HuH-7 (cell line): Measurements from ENCODE around the gene CTNNA2.

Source experiments
- DNase-seq: peaks from one replicate; pipeline ENCODE4 v3.0.0; 2011; ENCODE audit warnings: low spot score

Gene CTNNA2

DNA sequence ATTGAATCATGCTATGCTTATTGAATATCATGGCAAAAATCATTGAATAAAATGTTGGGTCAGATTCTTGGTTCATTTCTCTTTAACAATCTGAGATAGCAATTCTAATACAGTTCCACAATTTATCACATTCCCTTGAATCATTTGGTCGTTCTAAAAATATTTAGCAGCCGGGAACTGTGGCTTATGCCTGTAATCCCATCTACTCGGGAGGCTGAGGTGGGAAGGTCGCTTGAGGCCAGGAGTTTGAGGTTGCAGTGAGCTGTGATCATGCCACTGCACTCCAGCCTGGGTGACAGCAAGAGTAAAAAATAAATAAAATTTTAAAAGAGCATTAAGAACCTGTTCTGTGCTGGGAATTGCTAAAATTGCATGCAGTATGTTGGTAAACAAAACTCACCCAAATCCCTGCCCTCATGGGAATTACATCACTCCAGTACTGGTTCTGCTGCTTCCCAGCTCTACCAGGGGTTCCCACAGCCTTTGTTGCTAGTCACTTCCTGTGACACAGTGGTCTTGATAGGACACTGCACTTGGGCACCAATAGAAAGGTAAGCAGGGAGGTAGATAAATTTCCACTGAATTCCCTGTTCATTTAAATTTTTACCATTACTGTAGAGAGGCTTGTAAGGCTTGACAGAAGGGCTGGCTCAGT lies 200.4 kb downstream of the CTNNA2 start:
- DNase-seq: no peak

GRCh38 chr2:79714283-79714682 lies 201.4 kb downstream of the CTNNA2 start:
- no peak for DNase-seq

DNA sequence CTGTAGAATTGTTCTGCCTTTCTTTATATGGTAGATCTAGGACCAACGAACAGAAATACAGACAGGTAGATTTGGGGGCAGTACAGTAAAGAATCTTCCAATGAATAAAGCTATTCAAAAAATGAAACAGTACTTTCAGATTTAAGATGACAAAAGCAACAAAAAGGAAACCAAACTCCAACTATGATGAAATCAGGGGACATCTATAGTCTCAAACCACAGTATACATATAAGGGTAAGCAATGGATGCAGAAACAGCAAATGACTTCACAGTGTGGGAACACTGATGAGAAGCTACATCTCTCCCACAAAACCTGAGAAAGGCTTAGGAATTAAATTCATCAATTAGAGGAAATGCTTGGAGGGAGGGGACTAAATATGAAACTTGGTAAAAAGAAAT lies 202.5 kb downstream of the CTNNA2 start:
- DNase-seq: no peak

DNA sequence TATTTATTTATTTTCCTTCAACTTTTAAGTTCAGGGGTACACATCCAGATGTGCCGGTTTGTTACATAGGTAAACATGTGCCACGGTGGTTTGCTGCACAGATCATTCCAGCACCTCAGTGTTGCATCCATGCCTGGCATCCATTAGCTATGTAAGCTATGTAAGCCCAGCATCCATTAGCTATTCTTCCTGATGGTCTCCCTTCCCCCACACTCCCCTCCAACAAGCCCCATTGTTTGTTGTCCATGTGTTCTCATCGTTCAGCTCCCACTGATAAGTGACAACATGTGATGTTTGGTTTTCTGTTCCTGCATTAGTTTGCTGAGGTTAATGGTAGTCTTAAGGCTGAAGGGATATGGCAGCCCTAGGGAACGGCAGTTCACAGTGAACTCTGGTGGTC lies 203.4 kb downstream of the CTNNA2 start:
- no peak for DNase-seq

DNA sequence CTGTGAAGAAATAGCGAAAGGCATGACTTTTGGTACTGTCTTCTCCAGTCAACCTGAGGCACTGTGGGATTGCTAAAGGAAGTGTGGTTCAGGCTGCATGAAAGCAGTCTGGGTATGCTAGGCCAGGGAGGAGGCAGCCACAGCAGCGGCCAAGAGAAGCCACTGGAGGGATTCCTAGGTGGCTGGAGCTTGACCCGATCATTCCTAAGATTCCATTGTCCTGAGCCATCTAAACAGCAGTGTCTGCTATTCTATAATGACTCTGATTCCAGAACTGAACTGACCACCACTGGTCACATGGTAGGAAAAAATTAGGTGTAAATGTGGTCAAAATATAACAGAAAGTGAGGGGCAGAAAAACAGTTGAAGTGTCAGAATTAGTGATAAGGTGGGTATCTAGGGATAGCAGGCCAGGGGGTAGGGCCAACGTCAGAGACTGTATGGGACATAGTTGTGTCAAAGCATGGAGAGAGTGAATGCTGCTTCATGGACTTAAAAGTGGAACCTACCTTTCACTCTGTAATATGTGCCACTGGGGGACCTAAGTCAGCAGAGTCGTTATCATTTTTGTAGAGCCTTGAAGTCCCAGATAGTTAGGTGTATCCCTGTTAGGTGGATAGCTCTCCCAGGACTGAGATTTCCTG lies 204.6 kb downstream of the CTNNA2 start:
- no peak for DNase-seq

DNA sequence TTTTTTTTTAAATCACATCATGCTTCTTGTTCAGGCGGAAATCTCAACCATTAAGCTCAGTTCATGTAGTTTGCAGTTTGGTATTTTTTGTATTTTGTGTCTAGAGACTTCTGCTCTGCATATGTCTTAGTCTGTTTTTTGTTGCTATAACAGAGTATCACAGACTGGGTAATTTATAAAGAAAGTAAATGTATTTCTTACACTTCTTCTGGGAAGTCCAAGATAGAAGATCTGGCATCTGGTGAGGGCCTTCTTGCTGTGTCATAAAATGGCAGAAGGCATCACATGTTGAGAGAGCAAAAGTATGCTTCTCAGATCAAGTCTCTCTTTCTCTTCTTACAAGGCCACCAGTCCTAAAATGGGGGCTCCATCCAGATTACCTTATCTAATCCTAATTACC lies 208.2 kb downstream of the CTNNA2 start:
- DNase-seq: no peak

- DNase-seq: no peak
These were observed 209.1 kb downstream of the CTNNA2 start for GRCh38 chr2:79721966-79722365.

DNA sequence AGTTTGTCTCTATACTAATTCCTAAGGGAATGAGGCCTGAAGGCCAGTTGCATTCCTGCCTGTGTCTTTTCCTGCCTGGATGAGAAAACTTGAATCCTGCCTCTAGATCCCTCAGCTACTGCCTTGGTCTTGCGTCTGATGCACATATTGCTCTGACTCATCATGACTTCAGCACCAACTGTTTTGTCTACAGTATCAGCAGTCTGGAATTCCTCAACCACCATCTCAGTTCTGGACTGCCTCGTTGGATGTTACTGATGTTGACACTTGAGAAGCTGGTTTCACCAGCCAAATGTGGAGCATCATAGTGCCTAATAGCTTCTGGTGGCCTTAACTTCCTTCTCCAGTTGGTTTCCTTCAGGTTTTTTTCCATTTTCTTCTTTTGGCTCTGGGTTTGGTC lies 211.0 kb downstream of the CTNNA2 start:
- no peak for DNase-seq

DNA sequence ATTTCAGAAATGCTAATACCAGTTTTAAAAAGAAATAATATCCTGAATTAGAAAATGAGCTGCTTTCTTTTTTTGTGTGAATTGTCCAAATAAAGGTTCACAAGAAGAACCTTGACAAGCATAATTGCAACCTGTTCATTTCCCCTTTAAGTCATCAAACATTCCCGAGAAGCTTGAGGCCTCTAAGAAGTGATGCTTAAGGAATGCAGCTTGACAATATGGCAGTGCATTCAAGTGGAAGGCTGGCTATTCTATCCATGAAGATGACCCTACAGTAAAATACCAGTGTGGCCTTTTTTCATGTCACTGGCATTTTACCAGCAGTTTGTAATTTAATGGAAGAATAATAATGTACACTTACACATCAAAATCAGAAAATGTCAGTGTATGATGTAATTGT lies 216.7 kb downstream of the CTNNA2 start:
- DNase-seq: no peak

GRCh38 chr2:79734518-79734917 lies 221.7 kb downstream of the CTNNA2 start:
- DNase-seq: no peak

GRCh38 chr2:79740879-79741443 lies 228.1 kb downstream of the CTNNA2 start:
- DNase-seq: no peak

- DNase-seq: no peak
These were observed 237.5 kb downstream of the CTNNA2 start for GRCh38 chr2:79750321-79750720.

DNA sequence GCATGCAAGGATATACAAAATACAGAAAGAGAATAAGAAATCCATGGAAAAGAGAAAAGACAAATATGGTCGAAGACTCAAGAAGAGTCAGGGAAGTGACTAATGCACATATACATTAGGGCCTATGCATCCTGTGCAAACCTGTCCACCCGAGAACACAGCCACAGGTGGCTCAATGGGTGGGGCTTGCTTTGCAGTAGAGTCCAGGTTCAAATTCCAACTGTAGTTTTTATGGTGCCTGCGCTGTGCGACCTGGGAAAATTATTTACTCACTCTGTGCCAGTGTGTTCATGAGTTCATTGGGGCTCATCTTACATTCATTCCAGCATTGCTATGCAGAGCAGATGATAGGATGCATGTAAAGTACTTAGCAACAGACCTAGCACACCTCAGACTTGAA lies 244.7 kb downstream of the CTNNA2 start:
- no peak for DNase-seq

DNA sequence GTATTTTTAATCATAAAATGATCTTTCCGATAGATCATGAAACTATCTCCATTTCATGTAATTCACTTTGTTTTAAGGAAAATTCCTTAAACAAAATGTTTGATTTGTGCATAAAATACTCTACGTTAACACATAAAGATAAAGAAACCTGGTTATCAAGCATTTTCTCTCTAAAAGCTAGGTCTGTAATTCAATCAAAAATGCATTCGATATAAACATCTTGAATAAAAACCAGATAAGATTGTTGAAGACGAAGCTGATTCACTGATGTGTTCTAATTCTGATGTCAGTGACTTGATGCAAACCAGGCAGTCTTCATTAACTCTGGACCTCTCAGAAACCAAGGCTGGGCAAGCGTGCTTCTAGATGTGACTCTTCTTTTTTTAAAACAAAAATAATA lies 245.2 kb downstream of the CTNNA2 start:
- no peak for DNase-seq

GRCh38 chr2:79758749-79759282 lies 246.0 kb downstream of the CTNNA2 start:
- DNase-seq: no peak

DNA sequence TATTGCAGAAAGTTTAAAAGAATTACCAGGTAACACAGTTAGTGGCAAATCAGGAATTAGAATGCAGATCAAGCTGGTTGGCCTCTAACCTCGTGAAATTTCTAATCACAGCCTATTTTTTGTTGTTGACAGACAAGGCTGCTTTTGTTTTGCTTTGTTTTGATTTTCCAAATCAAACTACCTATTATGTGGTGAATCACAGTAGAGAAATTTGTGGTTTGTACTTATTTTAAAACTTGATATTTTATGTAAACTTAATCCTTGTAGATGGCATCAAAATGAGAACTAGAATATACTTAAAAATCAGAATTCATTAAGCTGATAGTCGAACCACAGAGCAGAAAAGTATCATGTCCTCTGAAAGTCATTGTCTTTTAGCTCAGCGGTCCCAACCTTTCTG lies 258.1 kb downstream of the CTNNA2 start:
- DNase-seq: no peak

DNA sequence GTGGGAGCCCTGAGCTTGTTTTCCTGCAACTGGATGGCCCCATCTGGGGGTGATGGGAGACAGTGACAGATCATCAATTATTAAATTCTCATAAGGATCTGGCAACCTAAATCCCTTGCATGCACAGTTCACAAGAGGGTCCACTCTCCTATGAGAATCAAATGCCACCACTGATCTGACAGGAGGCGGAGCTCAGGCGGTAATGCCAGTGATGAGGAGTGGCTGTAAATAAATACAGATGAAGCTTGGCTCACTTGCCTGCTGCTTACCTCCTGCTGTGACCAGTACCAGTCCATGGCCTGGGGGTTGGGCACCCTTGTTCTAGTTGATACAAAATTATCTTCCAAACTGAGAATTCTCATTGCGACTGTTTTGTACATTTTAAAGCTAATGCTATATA lies 258.6 kb downstream of the CTNNA2 start:
- DNase-seq: no peak

GRCh38 chr2:79774016-79774415 lies 261.2 kb downstream of the CTNNA2 start:
- DNase-seq: no peak

GRCh38 chr2:79776461-79776860 lies 263.6 kb downstream of the CTNNA2 start:
- DNase-seq: no peak

DNA sequence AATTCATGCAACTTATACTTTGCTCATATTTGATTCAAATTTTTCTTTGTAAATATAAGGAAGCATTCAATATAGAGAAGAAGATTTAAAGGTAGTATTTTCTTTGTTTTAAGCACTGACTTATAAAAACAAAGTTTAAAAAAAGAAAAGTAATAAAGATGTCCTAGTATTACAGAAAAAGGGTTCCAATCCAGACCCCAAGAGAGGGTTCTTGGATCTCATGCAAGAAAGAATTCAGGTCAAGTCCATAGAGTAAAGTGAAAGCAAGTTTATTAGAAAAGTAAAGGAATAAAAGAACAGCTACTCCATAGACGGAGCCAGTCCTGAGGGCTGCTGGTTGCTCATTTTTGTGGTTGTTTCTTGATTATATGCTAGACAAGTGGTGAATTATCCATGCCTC lies 267.9 kb downstream of the CTNNA2 start:
- DNase-seq: no peak

- DNase-seq: no peak
These were observed 270.0 kb downstream of the CTNNA2 start for GRCh38 chr2:79782576-79783452.

DNA sequence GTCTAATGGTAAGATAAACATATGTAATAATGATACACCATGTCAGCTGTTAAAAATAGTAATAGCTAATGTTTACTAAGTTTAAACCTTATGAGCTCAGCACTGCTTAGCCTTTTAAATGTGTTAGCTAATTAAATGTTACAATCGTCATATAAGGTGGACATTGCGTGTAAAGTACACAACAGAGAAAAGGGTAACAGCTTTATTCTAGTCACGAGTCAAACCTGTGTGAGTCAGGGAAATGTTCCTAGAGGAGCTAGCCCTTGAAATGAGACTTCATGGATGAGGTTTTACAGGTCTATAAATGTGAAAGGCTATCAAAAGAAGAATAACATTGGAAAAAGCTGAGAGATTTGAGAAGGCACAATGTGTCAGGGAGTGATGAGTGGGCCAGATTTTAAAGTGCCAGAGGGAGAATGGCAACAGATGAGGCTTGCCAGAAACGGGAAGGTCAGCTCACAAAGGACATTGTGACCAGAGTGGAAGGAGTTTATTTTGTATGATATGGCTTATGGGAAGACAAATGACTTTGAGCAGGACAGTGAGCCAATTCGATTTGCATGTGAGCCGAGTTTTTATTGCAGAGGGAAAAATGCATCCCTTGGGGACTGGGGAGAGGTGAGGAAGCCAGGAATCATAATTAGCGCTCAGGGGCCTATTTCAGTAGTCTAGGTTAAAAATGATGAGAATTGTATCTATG lies 276.3 kb downstream of the CTNNA2 start:
- no peak for DNase-seq
